Left lung (tissue), 10 donors: Measurements from ENCODE around the gene RYR2. TPM values are rescaled to one million over a fixed set of nuclear protein-coding genes. Genes with fewer than 3 reads are reported as not detected.

Source experiments
- ATAC-seq: fragments of 200-7000 bp; cut with Tn5 transposase; one replicate; pipeline ENCODE4 v1.9.1; 2020; ENCODE audit warnings: moderate library complexity
- DNase-seq, 4 donors: peaks; one replicate each; pipeline ENCODE4 v3.0.0-alpha.2; 2013 to 2020
- H3K27ac ChIP-seq, 2 donors: fragments of 200-600 bp; sonication (generic) in 1 of 2; one replicate each; pipeline versions ENCODE4 v1.5.0 to v1.8.0; 2020 to 2021
- H3K27me3 ChIP-seq, 2 donors: fragments of 200-600 bp; sonication (generic) in 1 of 2; one replicate each; pipeline versions ENCODE4 v1.5.0 to v1.8.0; 2020 to 2021
- H3K36me3 ChIP-seq, 2 donors: fragments of 200-600 bp; sonication (generic) in 1 of 2; one replicate each; pipeline versions ENCODE4 v1.5.0 to v1.8.0; 2020 to 2021
- H3K4me1 ChIP-seq, 2 donors: fragments of 200-600 bp; one replicate each; pipeline ENCODE4 v1.8.0; 2021
- H3K4me3 ChIP-seq, 2 donors: fragments of 200-600 bp; sonication (generic) in 1 of 2; one replicate each; pipeline versions ENCODE4 v1.5.0 to v1.8.0; 2020 to 2021; ENCODE audit warnings: mild to moderate bottlenecking in 1 of 2
- H3K9me3 ChIP-seq, 2 donors: fragments of 200-600 bp; sonication (generic) in 1 of 2; one replicate each; pipeline versions ENCODE4 v1.5.0 to v1.8.0; 2020 to 2021
- intact Hi-C, 2 donors: fragments of 100-400 bp; cut with DNase I; formaldehyde crosslinking; loops; one replicate each; pipeline versions ENCODE4 v1.11.2 to v1.14.2; 2022
- polyA plus RNA-seq, 6 donors: library from polyadenylated mRNA; unstranded; fragments of 120-200 nt; gene quantifications; one replicate each; pipeline ENCODE4 v1.2.1, GENCODE V29; 2013; ENCODE audit not compliant: insufficient read length in 6 of 6
- total RNA-seq, 2 donors: library from RNA; stranded (reverse); fragmentation: NEBNext Ultra II Directional; extraction: Animal tissue kit (Norgen Biotek cat#: 25700); gene quantifications; one replicate each; pipeline ENCODE4 v1.2.1, GENCODE V29; 2021
- TF ChIP-seq, protein P1 (sequence below), 2 donors: fragments of 200-600 bp; sonication (generic) in 1 of 2; IDR thresholded peaks; one replicate each; pipeline versions ENCODE4 v1.5.0 to v1.8.0; 2021; ENCODE audit warnings: antibody characterized with exemption in 2 of 2
- donor health status: DM: no; HTN: yes; CAD: no.
- donor health status: DM: no; HTN: no; CAD: no.

The RYR2 gene
- total and polyA plus RNA-seq, 8 donors = 4.7 to 10.3 (median 7.6) TPM

DNA sequence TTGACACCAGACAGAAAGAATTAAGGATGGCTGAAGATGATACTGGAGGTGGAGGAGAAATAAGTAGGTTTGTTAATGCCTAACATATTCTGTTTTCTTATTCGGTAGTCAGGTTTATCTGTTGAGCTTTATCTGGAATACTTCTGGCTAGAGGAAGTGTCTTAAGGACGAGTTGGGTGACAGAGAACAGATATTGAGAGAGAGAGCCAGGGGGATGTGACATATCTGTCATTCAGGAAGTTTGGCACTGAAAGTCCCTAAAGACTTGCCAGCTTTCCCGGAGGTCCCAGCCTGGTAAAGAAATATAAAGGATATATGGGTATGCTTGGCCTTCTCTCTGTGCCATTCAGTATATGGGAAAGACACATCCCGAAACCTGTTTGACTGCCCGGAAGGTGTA is 568.2 kb downstream of the RYR2 start:
- Histone ChIP-seq H3K27me3 (no peaks in the 10 kb centered on the region), H3K4me1 (no peaks in the 10 kb centered on the region), H3K36me3 (no peaks in the 10 kb centered on the region), H3K4me3 (no peak overlapping the region), H3K27ac (no peak overlapping the region), H3K9me3 (peaks cover 0 to 8% of the 10 kb centered on the region in 2 donors)
- intact Hi-C loops = no loop called here
- DNase-seq (no peak), ATAC-seq (no peak)
- TF ChIP-seq, protein P1, sequence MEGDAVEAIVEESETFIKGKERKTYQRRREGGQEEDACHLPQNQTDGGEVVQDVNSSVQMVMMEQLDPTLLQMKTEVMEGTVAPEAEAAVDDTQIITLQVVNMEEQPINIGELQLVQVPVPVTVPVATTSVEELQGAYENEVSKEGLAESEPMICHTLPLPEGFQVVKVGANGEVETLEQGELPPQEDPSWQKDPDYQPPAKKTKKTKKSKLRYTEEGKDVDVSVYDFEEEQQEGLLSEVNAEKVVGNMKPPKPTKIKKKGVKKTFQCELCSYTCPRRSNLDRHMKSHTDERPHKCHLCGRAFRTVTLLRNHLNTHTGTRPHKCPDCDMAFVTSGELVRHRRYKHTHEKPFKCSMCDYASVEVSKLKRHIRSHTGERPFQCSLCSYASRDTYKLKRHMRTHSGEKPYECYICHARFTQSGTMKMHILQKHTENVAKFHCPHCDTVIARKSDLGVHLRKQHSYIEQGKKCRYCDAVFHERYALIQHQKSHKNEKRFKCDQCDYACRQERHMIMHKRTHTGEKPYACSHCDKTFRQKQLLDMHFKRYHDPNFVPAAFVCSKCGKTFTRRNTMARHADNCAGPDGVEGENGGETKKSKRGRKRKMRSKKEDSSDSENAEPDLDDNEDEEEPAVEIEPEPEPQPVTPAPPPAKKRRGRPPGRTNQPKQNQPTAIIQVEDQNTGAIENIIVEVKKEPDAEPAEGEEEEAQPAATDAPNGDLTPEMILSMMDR (IDR thresholded peaks at IDR 0.05) = no peak

DNA sequence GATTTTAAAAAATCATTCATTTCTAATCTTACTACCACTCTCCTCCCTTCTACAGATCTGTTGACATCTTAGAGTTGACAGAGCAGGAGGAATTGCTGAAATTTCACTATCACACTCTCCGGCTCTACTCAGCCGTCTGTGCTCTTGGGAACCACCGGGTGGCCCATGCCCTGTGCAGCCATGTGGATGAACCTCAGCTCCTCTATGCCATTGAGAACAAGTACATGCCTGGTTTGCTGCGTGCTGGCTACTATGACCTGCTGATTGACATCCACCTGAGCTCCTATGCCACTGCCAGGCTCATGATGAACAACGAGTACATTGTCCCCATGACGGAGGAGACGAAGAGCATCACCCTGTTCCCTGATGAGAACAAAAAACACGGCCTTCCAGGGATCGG is 572.0 kb downstream of the RYR2 start:
- Histone ChIP-seq H3K4me3 (no peak overlapping the region), H3K9me3 (peaks cover 0 to 14% of the 10 kb centered on the region in 2 donors), H3K27ac (no peak overlapping the region), H3K36me3 (no peaks in the 10 kb centered on the region), H3K4me1 (no peaks in the 10 kb centered on the region), H3K27me3 (no peaks in the 10 kb centered on the region)
- DNase-seq (no peak), ATAC-seq (no peak)
- intact Hi-C loops = no loop called here
- TF ChIP-seq, protein P1 (IDR thresholded peaks at IDR 0.05) = no peak

DNA sequence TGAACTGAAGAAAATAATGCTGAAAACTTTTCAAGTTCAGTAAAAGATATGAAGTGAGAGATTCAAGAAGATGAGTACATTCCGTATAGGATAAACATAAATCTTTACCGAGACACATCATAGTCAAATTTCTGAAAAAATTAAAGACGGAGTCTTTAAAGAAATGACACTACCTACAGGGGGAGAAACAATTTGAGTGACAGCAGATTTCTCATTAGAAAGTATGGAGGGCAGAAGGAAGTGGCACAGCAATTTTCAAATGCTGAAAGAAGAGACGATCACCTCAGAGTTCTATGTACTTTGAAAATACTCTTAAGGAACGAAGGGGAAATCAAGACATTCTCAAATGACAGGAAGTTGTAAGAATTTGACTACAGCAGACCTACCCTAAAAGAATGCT is 577.6 kb downstream of the RYR2 start:
- Histone ChIP-seq H3K27ac (no peak overlapping the region), H3K4me1 (no peaks in the 10 kb centered on the region), H3K9me3 (peaks cover 3 to 17% of the 10 kb centered on the region in 2 donors), H3K4me3 (no peak overlapping the region), H3K36me3 (no peaks in the 10 kb centered on the region), H3K27me3 (no peaks in the 10 kb centered on the region)
- intact Hi-C loops = no loop called here
- DNase-seq = no peak
- TF ChIP-seq, protein P1 (IDR thresholded peaks at IDR 0.05) = no peak
- ATAC-seq = no peak

DNA sequence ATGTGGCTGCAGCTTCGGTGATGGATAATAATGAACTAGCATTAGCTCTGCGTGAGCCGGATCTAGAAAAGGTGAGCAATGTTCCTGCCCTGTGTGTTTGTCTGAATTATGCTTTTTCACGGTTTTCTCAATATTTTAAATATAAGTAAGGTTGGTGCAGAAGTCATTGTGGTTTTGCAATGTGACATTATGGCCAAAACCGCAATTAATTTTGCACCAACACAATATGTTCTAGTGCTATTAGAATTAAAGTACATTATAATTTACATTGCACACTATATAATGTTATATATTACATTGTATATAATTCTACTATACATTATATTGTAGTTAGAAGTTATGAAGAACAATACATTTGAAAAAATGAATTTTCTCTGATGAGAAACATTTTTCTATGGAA is 592.9 kb downstream of the RYR2 start:
- TF ChIP-seq, protein P1 (IDR thresholded peaks at IDR 0.05) = no peak
- intact Hi-C loops = no loop called here
- Histone ChIP-seq H3K4me3 (no peak overlapping the region), H3K27me3 (no peaks in the 10 kb centered on the region), H3K36me3 (no peaks in the 10 kb centered on the region), H3K4me1 (no peaks in the 10 kb centered on the region), H3K27ac (no peak overlapping the region), H3K9me3 (peaks cover 0 to 9% of the 10 kb centered on the region in 2 donors)
- DNase-seq (no peak), ATAC-seq (no peak)

DNA sequence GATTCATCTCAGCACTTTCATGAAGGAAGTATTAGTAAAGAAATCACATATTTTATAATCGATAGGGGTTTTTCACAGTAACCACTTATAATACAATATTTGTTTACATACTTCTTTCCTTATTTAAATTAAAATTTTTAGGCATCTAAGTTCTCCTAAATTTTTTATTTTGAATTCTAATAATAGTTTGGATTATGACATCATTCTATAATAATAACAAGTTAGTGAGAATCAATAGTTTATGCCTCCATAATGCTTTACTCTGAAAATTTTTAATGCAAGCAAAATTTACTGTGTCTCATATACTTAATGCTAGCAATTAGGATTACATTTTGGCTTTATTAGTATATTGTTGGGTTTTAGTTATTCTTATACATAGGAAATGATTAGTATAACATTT is 596.6 kb downstream of the RYR2 start:
- Histone ChIP-seq H3K27me3 (no peaks in the 10 kb centered on the region), H3K27ac (no peak overlapping the region), H3K36me3 (no peaks in the 10 kb centered on the region), H3K4me1 (no peaks in the 10 kb centered on the region), H3K9me3 (peaks cover 0 to 6% of the 10 kb centered on the region in 2 donors), H3K4me3 (no peak overlapping the region)
- DNase-seq = no peak
- ATAC-seq = no peak
- intact Hi-C loops = no loop called here
- TF ChIP-seq, protein P1 (IDR thresholded peaks at IDR 0.05) = no peak
